Trophoblast cell (in vitro differentiated cells and primary cell): ENCODE results near the gene CCL25.

Experiments used
- DNase-seq, 2 donors: peaks; one replicate each; pipeline ENCODE4 v3.0.0-alpha.2; 2016
- H2AFZ ChIP-seq: 2 replicates; pipeline ENCODE4 v1.6.1; 2013; ENCODE audit warnings: low read length, moderate library complexity, mild to moderate bottlenecking; ENCODE audit not compliant: insufficient read depth, poor library complexity
- H2AK5ac ChIP-seq: 2 replicates; pipeline ENCODE4 v1.6.1; 2013; ENCODE audit warnings: mild to moderate bottlenecking, low read length
- H2BK120ac ChIP-seq: 2 replicates; pipeline ENCODE4 v1.6.1; 2013; ENCODE audit warnings: low read length, mild to moderate bottlenecking, moderate library complexity; ENCODE audit not compliant: insufficient read depth, poor library complexity
- H2BK12ac ChIP-seq: 2 replicates; pipeline ENCODE4 v1.6.1; 2013; ENCODE audit warnings: mild to moderate bottlenecking, low read length, moderate library complexity
- H2BK5ac ChIP-seq: 2 replicates; pipeline ENCODE4 v1.6.1; 2013; ENCODE audit warnings: low read length, low read depth, moderate library complexity, mild to moderate bottlenecking; ENCODE audit not compliant: poor library complexity
- H3K14ac ChIP-seq: 2 replicates; pipeline ENCODE4 v1.6.1; 2013; ENCODE audit warnings: mild to moderate bottlenecking, low read length
- H3K18ac ChIP-seq: 2 replicates; pipeline ENCODE4 v1.6.1; 2013; ENCODE audit warnings: mild to moderate bottlenecking, low read length
- H3K23ac ChIP-seq: 2 replicates; pipeline ENCODE4 v1.6.1; 2013; ENCODE audit warnings: low read length
- H3K27ac ChIP-seq: 2 replicates; pipeline ENCODE4 v1.5.1; 2013; ENCODE audit warnings: low read depth, mild to moderate bottlenecking, inconsistent platforms, low read length, moderate library complexity
- H3K27me3 ChIP-seq: 2 replicates; pipeline ENCODE4 v1.6.1; 2013; ENCODE audit warnings: inconsistent platforms, mild to moderate bottlenecking, low read length, moderate library complexity; ENCODE audit not compliant: insufficient read depth
- H3K36me3 ChIP-seq, 2 experiments: 1 replicate in 1 of 2; 2 replicates in 1 of 2; pipeline ENCODE4 v1.6.1; 2013; ENCODE audit warnings: low read length in 2 of 2, mild to moderate bottlenecking in 2 of 2, moderate library complexity in 1 of 2; ENCODE audit not compliant: insufficient read depth in 2 of 2, control insufficient read depth in 1 of 2
- H3K4ac ChIP-seq: 2 replicates; pipeline ENCODE4 v1.6.1; 2013; ENCODE audit warnings: low read depth, mild to moderate bottlenecking, low read length, moderate library complexity
- H3K4me1 ChIP-seq, 2 experiments: 1 replicate in 1 of 2; 2 replicates in 1 of 2; pipeline ENCODE4 v1.6.1; 2013; ENCODE audit warnings: low read length in 2 of 2, mild to moderate bottlenecking in 2 of 2, moderate library complexity in 1 of 2; ENCODE audit not compliant: insufficient read depth in 2 of 2, control insufficient read depth in 1 of 2
- H3K4me2 ChIP-seq: 2 replicates; pipeline ENCODE4 v1.6.1; 2013; ENCODE audit warnings: inconsistent platforms, mild to moderate bottlenecking, low read length, moderate library complexity
- H3K4me3 ChIP-seq: 2 replicates; pipeline ENCODE4 v1.5.1; 2013; ENCODE audit warnings: mild to moderate bottlenecking, low read depth, low read length, inconsistent platforms
- H3K79me1 ChIP-seq: one replicate; pipeline ENCODE4 v1.6.1; 2013; ENCODE audit warnings: low read length
- H3K79me2 ChIP-seq: 2 replicates; pipeline ENCODE4 v1.6.1; 2013; ENCODE audit warnings: low read length, mild to moderate bottlenecking; ENCODE audit not compliant: control insufficient read depth, insufficient read depth, poor library complexity
- H3K9ac ChIP-seq: 2 replicates; pipeline ENCODE4 v1.6.1; 2013; ENCODE audit warnings: mild to moderate bottlenecking, low read length
- H3K9me3 ChIP-seq: 2 replicates; pipeline ENCODE4 v1.6.1; 2013; ENCODE audit warnings: low read depth, mild to moderate bottlenecking, control low read depth, inconsistent platforms, low read length; ENCODE audit not compliant: insufficient read depth
- H4K12ac ChIP-seq: 2 replicates; pipeline ENCODE4 v1.6.1; 2013; ENCODE audit warnings: low read depth, mild to moderate bottlenecking, low read length, moderate library complexity
- H4K8ac ChIP-seq: 2 replicates; pipeline ENCODE4 v1.6.1; 2013; ENCODE audit warnings: low read depth, mild to moderate bottlenecking, low read length, moderate library complexity
- H4K91ac ChIP-seq: one replicate; pipeline ENCODE4 v1.6.1; 2013; ENCODE audit warnings: low read depth, mild to moderate bottlenecking, low read length, moderate library complexity
- WGBS: extraction: QIAGEN DNeasy Blood & Tissue Kit; methylation state at CpG from one replicate; pipeline ENCODE4 v1.1.7; 2013; ENCODE audit warnings: missing lambda C conversion rate; ENCODE audit not compliant: insufficient read length, insufficient coverage; ENCODE audit errors: extremely low coverage; 5-methylcytosine and 5-hydroxymethylcytosine counted together

CCL25 gene

DNA sequence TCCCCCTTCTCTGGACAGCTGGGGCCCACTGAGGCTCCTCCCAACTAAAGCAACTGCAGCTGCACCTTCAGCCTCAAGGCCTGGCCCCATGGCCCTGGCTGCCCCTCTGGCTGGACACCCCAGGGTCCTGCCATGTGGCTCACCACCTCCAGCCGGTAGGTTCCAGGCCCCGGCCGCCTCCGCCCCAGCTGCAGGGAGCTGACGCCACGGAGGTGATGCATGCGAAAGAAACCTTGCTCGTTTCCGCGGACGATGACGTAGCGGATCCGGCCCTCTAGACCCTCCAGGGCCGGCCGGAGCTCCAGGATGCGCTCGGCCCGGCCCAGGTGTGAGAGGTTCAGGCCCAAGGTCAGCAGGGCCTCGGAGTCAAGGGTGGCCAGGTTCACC is 13.3 kb downstream of the CCL25 start:
- peaks cover 3% of the 10 kb centered on the region for H3K9me3 ChIP-seq
- no peak overlapping the region for H3K23ac ChIP-seq
- no peak overlapping the region for H3K27ac ChIP-seq
- peaks cover 0 to 3% of the 10 kb centered on the region in 2 experiments for H3K4me1 ChIP-seq
- H3K9ac ChIP-seq: no peak overlapping the region
- no peaks in the 10 kb centered on the region for H3K36me3 ChIP-seq
- no peak overlapping the region for H4K91ac ChIP-seq
- no peak overlapping the region for H3K18ac ChIP-seq
- no peak overlapping the region for H2BK5ac ChIP-seq
- no peak overlapping the region for H2BK12ac ChIP-seq
- no peak overlapping the region for H2AK5ac ChIP-seq
- H2AFZ ChIP-seq: no peak overlapping the region
- no CpG with 5 or more reads among the region's 20 CpGs for WGBS
- no peak overlapping the region for H2BK120ac ChIP-seq
- H3K14ac ChIP-seq: no peak overlapping the region
- H3K4ac ChIP-seq: no peak overlapping the region
- DNase-seq: no peak
- H4K12ac ChIP-seq: no peak overlapping the region
- H3K79me1 ChIP-seq: no peaks in the 10 kb centered on the region
- no peak overlapping the region for H3K4me2 ChIP-seq
- no peaks in the 10 kb centered on the region for H3K27me3 ChIP-seq
- no peak overlapping the region for H4K8ac ChIP-seq
- no peak overlapping the region for H3K4me3 ChIP-seq
- H3K79me2 ChIP-seq: no peaks in the 10 kb centered on the region

DNA sequence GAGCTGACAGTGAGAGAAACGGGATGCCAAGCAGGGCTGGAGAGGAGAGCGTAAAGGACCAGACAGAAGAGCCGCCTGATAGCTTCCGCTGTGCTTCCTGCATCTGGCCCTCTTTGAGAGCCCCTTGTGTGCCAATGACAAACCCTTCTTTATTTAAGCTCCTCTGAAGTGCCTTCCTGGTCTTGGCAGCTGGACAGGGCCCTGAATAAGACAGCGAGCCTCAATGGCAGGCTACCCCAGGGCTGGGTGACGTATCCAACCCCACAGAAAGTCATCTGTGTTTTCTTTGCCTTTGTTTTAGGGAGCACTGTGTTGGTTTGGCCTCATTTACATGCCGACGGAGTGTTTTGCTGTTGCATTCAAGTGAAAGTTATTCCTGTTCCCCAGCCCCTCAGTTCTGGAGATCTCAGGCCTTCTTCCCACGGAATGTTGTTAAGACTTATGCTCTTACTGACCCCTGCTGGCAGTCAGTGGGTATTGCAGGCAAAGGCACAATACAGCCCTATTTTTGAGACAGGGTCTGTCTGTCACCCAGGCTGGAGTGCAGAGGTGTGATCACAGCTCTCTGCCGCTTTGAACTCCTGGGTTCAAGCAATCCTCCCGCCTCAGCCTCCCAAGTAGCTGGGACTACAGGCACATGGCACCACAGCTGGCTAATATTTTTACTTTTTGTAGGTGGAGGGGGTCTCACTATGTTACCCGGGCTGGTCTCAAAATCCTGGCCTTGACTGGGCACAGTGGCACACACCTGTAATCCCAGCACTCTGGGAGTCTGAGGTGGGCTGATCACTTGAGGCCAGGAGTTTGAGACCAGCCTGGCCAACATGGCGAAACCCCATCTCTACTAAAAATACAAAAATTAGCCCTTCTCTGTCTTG is 16.8 kb downstream of the CCL25 start:
- no peaks in the 10 kb centered on the region for H3K79me1 ChIP-seq
- H2AFZ ChIP-seq: no peak overlapping the region
- no peak overlapping the region for H3K4me2 ChIP-seq
- peaks cover 8% of the 10 kb centered on the region for H3K9me3 ChIP-seq
- no peak overlapping the region for H2AK5ac ChIP-seq
- H3K14ac ChIP-seq: no peak overlapping the region
- H4K8ac ChIP-seq: no peak overlapping the region
- no peak overlapping the region for H2BK12ac ChIP-seq
- no peak overlapping the region for H3K4ac ChIP-seq
- no peak overlapping the region for H3K18ac ChIP-seq
- no peak overlapping the region for H3K27ac ChIP-seq
- H4K91ac ChIP-seq: no peak overlapping the region
- H3K4me1 ChIP-seq: peaks cover 0 to 3% of the 10 kb centered on the region in 2 experiments
- DNase-seq: peak in 1 of 2 donors; percentile 44
- H2BK120ac ChIP-seq: no peak overlapping the region
- no peak overlapping the region for H3K4me3 ChIP-seq
- H4K12ac ChIP-seq: no peak overlapping the region
- no peak overlapping the region for H2BK5ac ChIP-seq
- peaks cover 5 to 8% of the 10 kb centered on the region in 2 experiments for H3K36me3 ChIP-seq
- H3K9ac ChIP-seq: no peak overlapping the region
- H3K27me3 ChIP-seq: no peaks in the 10 kb centered on the region
- WGBS: no CpG with 5 or more reads among the region's 13 CpGs
- no peaks in the 10 kb centered on the region for H3K79me2 ChIP-seq
- no peak overlapping the region for H3K23ac ChIP-seq

DNA sequence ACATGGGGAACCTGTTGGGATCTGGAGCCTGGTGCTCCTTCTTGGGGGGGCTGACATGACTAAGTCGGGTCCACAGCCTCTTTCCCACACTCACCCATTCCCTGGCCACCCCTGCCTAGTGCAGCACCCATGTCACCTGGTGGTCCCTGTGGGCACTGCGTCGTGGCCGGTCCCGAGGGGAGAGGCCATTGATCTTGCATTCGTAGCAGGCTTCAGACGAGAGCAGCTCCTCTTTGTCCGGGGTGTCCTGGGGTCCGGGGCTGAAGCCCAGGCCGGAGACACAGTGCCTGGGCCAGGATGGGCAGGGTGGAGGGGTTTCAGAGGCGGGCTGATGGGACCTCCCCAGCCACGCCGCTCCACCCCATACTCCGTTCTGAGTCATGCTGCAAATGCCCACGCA is 19.4 kb downstream of the CCL25 start:
- no peak overlapping the region for H3K9ac ChIP-seq
- H3K36me3 ChIP-seq: peaks cover 7 to 17% of the 10 kb centered on the region in 2 experiments
- H3K4me3 ChIP-seq: no peak overlapping the region
- H3K4me1 ChIP-seq: no peaks in the 10 kb centered on the region
- no peak overlapping the region for H2BK120ac ChIP-seq
- no peak overlapping the region for H4K12ac ChIP-seq
- H3K4ac ChIP-seq: no peak overlapping the region
- H3K23ac ChIP-seq: no peak overlapping the region
- H3K79me2 ChIP-seq: no peaks in the 10 kb centered on the region
- no peak overlapping the region for H4K8ac ChIP-seq
- no peak for DNase-seq
- H3K27me3 ChIP-seq: no peaks in the 10 kb centered on the region
- no CpG with 5 or more reads among the region's 15 CpGs for WGBS
- H3K27ac ChIP-seq: no peak overlapping the region
- no peak overlapping the region for H3K14ac ChIP-seq
- no peak overlapping the region for H3K4me2 ChIP-seq
- peaks cover 11% of the 10 kb centered on the region for H3K9me3 ChIP-seq
- H3K79me1 ChIP-seq: no peaks in the 10 kb centered on the region
- no peak overlapping the region for H2AK5ac ChIP-seq
- H2AFZ ChIP-seq: no peak overlapping the region
- no peak overlapping the region for H3K18ac ChIP-seq
- H2BK12ac ChIP-seq: no peak overlapping the region
- no peak overlapping the region for H4K91ac ChIP-seq
- H2BK5ac ChIP-seq: no peak overlapping the region

DNA sequence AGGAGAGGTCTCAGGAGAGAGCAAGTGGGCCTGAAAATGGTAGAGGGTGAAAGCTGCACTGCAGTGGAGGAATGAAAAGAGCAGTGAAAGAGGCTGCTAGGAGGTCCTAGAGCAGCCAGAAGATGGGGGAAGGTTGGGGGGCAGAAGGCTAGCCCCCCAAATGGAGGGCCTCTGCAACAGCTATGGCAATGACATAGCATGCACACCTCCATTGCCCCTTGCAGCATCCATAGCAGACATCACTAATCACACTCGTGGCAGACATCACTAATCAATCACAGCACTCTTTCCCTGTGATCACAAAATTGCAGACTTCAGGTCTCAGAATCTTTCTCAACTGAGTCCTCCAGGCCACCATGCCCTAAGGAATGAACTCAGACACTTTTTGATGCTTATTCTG is 21.9 kb downstream of the CCL25 start:
- Histone ChIP-seq H4K8ac (no peak overlapping the region), H3K4ac (no peak overlapping the region), H2AFZ (no peak overlapping the region), H3K79me2 (no peaks in the 10 kb centered on the region), H2BK12ac (no peak overlapping the region), H3K27me3 (no peaks in the 10 kb centered on the region), H3K9me3 (peaks cover 10% of the 10 kb centered on the region), H4K91ac (no peak overlapping the region), H3K36me3 (peaks cover 7 to 17% of the 10 kb centered on the region in 2 experiments), H3K79me1 (no peaks in the 10 kb centered on the region), H3K9ac (no peak overlapping the region), H3K23ac (no peak overlapping the region), H3K14ac (no peak overlapping the region), H2AK5ac (no peak overlapping the region), H3K4me1 (no peaks in the 10 kb centered on the region), H2BK120ac (no peak overlapping the region), H3K27ac (no peak overlapping the region), H3K18ac (no peak overlapping the region), H2BK5ac (no peak overlapping the region), H3K4me3 (no peak overlapping the region), H4K12ac (no peak overlapping the region), H3K4me2 (no peak overlapping the region)
- no peak for DNase-seq
- WGBS: no CpG with 5 or more reads among the region's 1 CpG
